Stimulated activated naive B cell treated with anti-CD40 and anti-IgM and Interleukin-4, amounts not matched to agents 10 μg/mL and 1 μg/mL and 100 μg/mL, for 72 hours (primary cell): ENCODE measurements around the gene YWHAG.
A peak's percentile ranks its signal among the peaks of the same experiment; 100 is the strongest.
"Not testable (repeated sequence)": the region's sequence is repeated elsewhere in the genome, so short reads cannot be mapped to it uniquely, and the experiment has no call there.

ENCODE experiments used
- ATAC-seq, 2 donors: fragments of 150-1000 bp; cut with Tn5 transposase; replicated peaks; 2 replicates each; pipeline ENCODE4 v1.10.0; 2021; ENCODE audit warnings: moderate library complexity in 1 of 2
- DNase-seq: peaks from one replicate; pipeline ENCODE4 v3.0.0; 2021
- H3K27ac Mint-ChIP-seq: one replicate; pipeline ENCODE4 v1.8.0; 2022; ENCODE audit warnings: mild to moderate bottlenecking, mixed read lengths
- H3K27me3 Mint-ChIP-seq, 2 donors: one replicate each; pipeline ENCODE4 v1.8.0; 2022; ENCODE audit warnings: mixed read lengths in 2 of 2
- H3K36me3 Mint-ChIP-seq, 2 donors: one replicate each; pipeline ENCODE4 v1.8.0; 2022; ENCODE audit warnings: mixed read lengths in 2 of 2, mild to moderate bottlenecking in 1 of 2
- H3K4me1 Mint-ChIP-seq, 2 donors: one replicate each; pipeline ENCODE4 v1.8.0; 2022; ENCODE audit warnings: mixed read lengths in 2 of 2, mild to moderate bottlenecking in 1 of 2
- H3K4me3 Mint-ChIP-seq, 2 donors: one replicate each; pipeline ENCODE4 v1.8.0; 2022; ENCODE audit warnings: mild to moderate bottlenecking in 2 of 2, mixed read lengths in 2 of 2, moderate library complexity in 1 of 2
- H3K9me3 Mint-ChIP-seq, 2 donors: one replicate each; pipeline ENCODE4 v1.8.0; 2022; ENCODE audit warnings: mixed read lengths in 2 of 2, mild to moderate bottlenecking in 1 of 2

Gene YWHAG

GRCh38 chr7:76347710-76348109 is 11.1 kb downstream of the YWHAG start:
- no peak overlapping the region for H3K27ac Mint-ChIP-seq
- no peak overlapping the region for H3K4me3 Mint-ChIP-seq
- no peaks in the 10 kb centered on the region for H3K9me3 Mint-ChIP-seq
- ATAC-seq, result no peak
- H3K36me3 Mint-ChIP-seq, result peaks cover 46 to 76% of the 10 kb centered on the region in 2 donors
- DNase-seq, result no peak
- no peaks in the 10 kb centered on the region for H3K27me3 Mint-ChIP-seq
- peaks cover 34 to 66% of the 10 kb centered on the region in 2 donors for H3K4me1 Mint-ChIP-seq

- H3K4me3 Mint-ChIP-seq, result no peak overlapping the region
- ATAC-seq, result no peak
- H3K9me3 Mint-ChIP-seq, result no peaks in the 10 kb centered on the region
These were observed 12.0 kb downstream of the YWHAG start for GRCh38 chr7:76346778-76347177.

GRCh38 chr7:76346097-76346496 is 12.7 kb downstream of the YWHAG start:
- Mint-ChIP-seq H3K27me3 (no peaks in the 10 kb centered on the region), H3K36me3 (peaks cover 50 to 73% of the 10 kb centered on the region in 2 donors), H3K9me3 (no peaks in the 10 kb centered on the region), H3K4me3 (no peak overlapping the region), H3K4me1 (peaks cover 35 to 70% of the 10 kb centered on the region in 2 donors), H3K27ac (no peak overlapping the region)
- ATAC-seq (no peak), DNase-seq (no peak)

More at GRCh38 chr7:76346778-76347177, 12.0 kb downstream of the YWHAG start:
- H3K27me3 Mint-ChIP-seq, result no peaks in the 10 kb centered on the region
- DNase-seq, result no peak
- peaks cover 38 to 70% of the 10 kb centered on the region in 2 donors for H3K4me1 Mint-ChIP-seq
- H3K36me3 Mint-ChIP-seq, result peaks cover 49 to 76% of the 10 kb centered on the region in 2 donors
- H3K27ac Mint-ChIP-seq, result no peak overlapping the region

GRCh38 chr7:76343931-76344321 is 14.9 kb downstream of the YWHAG start:
- no peak for ATAC-seq
- Mint-ChIP-seq H3K4me1 (peaks cover 34 to 69% of the 10 kb centered on the region in 2 donors), H3K9me3 (no peaks in the 10 kb centered on the region), H3K27me3 (no peaks in the 10 kb centered on the region), H3K27ac (no peak overlapping the region), H3K4me3 (no peak overlapping the region), H3K36me3 (peaks cover 50 to 72% of the 10 kb centered on the region in 2 donors)
- no peak for DNase-seq

- no peak overlapping the region for H3K4me3 Mint-ChIP-seq
- no peaks in the 10 kb centered on the region for H3K9me3 Mint-ChIP-seq
- ATAC-seq, result no peak
- H3K27me3 Mint-ChIP-seq, result no peaks in the 10 kb centered on the region
- peak overlapping the region; percentile 39 for H3K27ac Mint-ChIP-seq
- no peak for DNase-seq
- peaks cover 50 to 72% of the 10 kb centered on the region in 2 donors for H3K36me3 Mint-ChIP-seq
- peaks cover 36 to 72% of the 10 kb centered on the region in 2 donors for H3K4me1 Mint-ChIP-seq
These were observed 15.4 kb downstream of the YWHAG start for GRCh38 chr7:76343294-76343930.

- H3K27ac Mint-ChIP-seq, result no peak overlapping the region
- no peak overlapping the region for H3K4me3 Mint-ChIP-seq
- no peaks in the 10 kb centered on the region for H3K27me3 Mint-ChIP-seq
- DNase-seq, result no peak
- H3K36me3 Mint-ChIP-seq, result peaks cover 49 to 71% of the 10 kb centered on the region in 2 donors
- ATAC-seq, result no peak
- H3K4me1 Mint-ChIP-seq, result peaks cover 39 to 84% of the 10 kb centered on the region in 2 donors
- no peaks in the 10 kb centered on the region for H3K9me3 Mint-ChIP-seq
These were observed 16.6 kb downstream of the YWHAG start for GRCh38 chr7:76342222-76342621.

GRCh38 chr7:76340617-76341131 is 18.1 kb downstream of the YWHAG start:
- ATAC-seq, result no peak
- Mint-ChIP-seq H3K9me3 (no peaks in the 10 kb centered on the region), H3K27me3 (no peaks in the 10 kb centered on the region), H3K36me3 (peaks cover 40 to 60% of the 10 kb centered on the region in 2 donors), H3K27ac (peak overlapping the region; percentile 42), H3K4me1 (peaks cover 35 to 76% of the 10 kb centered on the region in 2 donors), H3K4me3 (no peak overlapping the region)
- no peak for DNase-seq

GRCh38 chr7:76338298-76339084 is 20.3 kb downstream of the YWHAG start:
- Mint-ChIP-seq H3K4me1 (peaks cover 30 to 63% of the 10 kb centered on the region in 2 donors), H3K4me3 (no peak overlapping the region), H3K36me3 (peaks cover 28 to 46% of the 10 kb centered on the region in 2 donors), H3K27me3 (no peaks in the 10 kb centered on the region), H3K9me3 (no peaks in the 10 kb centered on the region), H3K27ac (no peak overlapping the region)
- ATAC-seq (no peak), DNase-seq (no peak)

GRCh38 chr7:76337147-76337546 is 21.6 kb downstream of the YWHAG start:
- H3K27me3 Mint-ChIP-seq, result no peaks in the 10 kb centered on the region
- no peak overlapping the region for H3K4me3 Mint-ChIP-seq
- no peaks in the 10 kb centered on the region for H3K9me3 Mint-ChIP-seq
- H3K27ac Mint-ChIP-seq, result no peak overlapping the region
- peaks cover 27 to 65% of the 10 kb centered on the region in 2 donors for H3K4me1 Mint-ChIP-seq
- H3K36me3 Mint-ChIP-seq, result peaks cover 28 to 42% of the 10 kb centered on the region in 2 donors
- DNase-seq, result no peak
- no peak for ATAC-seq

GRCh38 chr7:76336094-76336493 is 22.7 kb downstream of the YWHAG start:
- H3K27ac Mint-ChIP-seq, result no peak overlapping the region
- peaks cover 21 to 38% of the 10 kb centered on the region in 2 donors for H3K36me3 Mint-ChIP-seq
- peaks cover 25 to 59% of the 10 kb centered on the region in 2 donors for H3K4me1 Mint-ChIP-seq
- no peak overlapping the region for H3K4me3 Mint-ChIP-seq
- H3K9me3 Mint-ChIP-seq, result no peaks in the 10 kb centered on the region
- DNase-seq (no peak), ATAC-seq (no peak)
- H3K27me3 Mint-ChIP-seq, result no peaks in the 10 kb centered on the region

- peaks cover 18 to 33% of the 10 kb centered on the region in 2 donors for H3K36me3 Mint-ChIP-seq
- DNase-seq, ATAC-seq, H3K4me3 Mint-ChIP-seq, H3K27me3 Mint-ChIP-seq, H3K27ac Mint-ChIP-seq, H3K9me3 Mint-ChIP-seq: not testable (repeated sequence)
- peaks cover 22 to 53% of the 10 kb centered on the region in 2 donors for H3K4me1 Mint-ChIP-seq
These were observed 23.4 kb downstream of the YWHAG start for GRCh38 chr7:76335417-76335816.

- H3K27me3 Mint-ChIP-seq, result no peaks in the 10 kb centered on the region
- no peaks in the 10 kb centered on the region for H3K9me3 Mint-ChIP-seq
- peak overlapping the region; percentile 25 for H3K27ac Mint-ChIP-seq
- no peak overlapping the region for H3K4me3 Mint-ChIP-seq
- peaks cover 19 to 32% of the 10 kb centered on the region in 2 donors for H3K36me3 Mint-ChIP-seq
- no peak for ATAC-seq
- no peak for DNase-seq
- H3K4me1 Mint-ChIP-seq, result peaks cover 30 to 53% of the 10 kb centered on the region in 2 donors
These were observed 24.3 kb downstream of the YWHAG start for GRCh38 chr7:76334320-76334967.

- DNase-seq (no peak), ATAC-seq (no peak)
- Mint-ChIP-seq H3K4me1 (peaks cover 35 to 56% of the 10 kb centered on the region in 2 donors), H3K27me3 (no peaks in the 10 kb centered on the region), H3K4me3 (no peak overlapping the region), H3K36me3 (peaks cover 23 to 40% of the 10 kb centered on the region in 2 donors), H3K27ac (peak overlapping the region; percentile 85), H3K9me3 (no peaks in the 10 kb centered on the region)
These were observed 25.2 kb downstream of the YWHAG start for GRCh38 chr7:76333511-76334101.

- Mint-ChIP-seq H3K4me3 (no peak overlapping the region), H3K9me3 (no peaks in the 10 kb centered on the region), H3K27ac (no peak overlapping the region), H3K27me3 (no peaks in the 10 kb centered on the region), H3K36me3 (peaks cover 30 to 45% of the 10 kb centered on the region in 2 donors), H3K4me1 (peaks cover 31 to 51% of the 10 kb centered on the region in 2 donors)
- ATAC-seq, result no peak
- DNase-seq, result no peak
These were observed 26.7 kb downstream of the YWHAG start for GRCh38 chr7:76332078-76332477.
